Measurements from ENCODE around the gene ADCY4. TPM values are rescaled to one million over a fixed set of nuclear protein-coding genes. Genes with fewer than 3 reads are reported as not detected.
A peak's percentile ranks its signal among the peaks of the same experiment; 100 is the strongest.

Gene ADCY4
- polyA plus RNA-seq, 5 donors: 26.9 to 37.3 (median 33.8) TPM

GRCh38 chr14:24299255-24300191, 35.3 kb downstream of the ADCY4 start, which contains the start of the genes DHRS1 and NOP9:
DHRS1 (minus strand) TSS chr14:24299780; CDS start chr14:24299106, 674 bp downstream.
NOP9 (plus strand) TSS chr14:24299850; CDS start chr14:24299955, 105 bp downstream.
- peak; percentile 89 for DNase-seq

GRCh38 chr14:24298892-24299254, 36.0 kb downstream of the ADCY4 start:
- DNase-seq: no peak

GRCh38 chr14:24297190-24297964, 37.5 kb downstream of the ADCY4 start:
- no peak for DNase-seq

GRCh38 chr14:24296341-24297157, 38.3 kb downstream of the ADCY4 start:
- peak in 1 of 2 donors; percentile 61 for DNase-seq

GRCh38 chr14:24293525-24293924, 41.3 kb downstream of the ADCY4 start:
- DNase-seq: no peak

- no peak for DNase-seq
Observed at GRCh38 chr14:24292118-24292807, 42.6 kb downstream of the ADCY4 start.

GRCh38 chr14:24291446-24292117, 43.3 kb downstream of the ADCY4 start:
- DNase-seq: no peak

- no peak for DNase-seq
Observed at GRCh38 chr14:24290746-24291145, 44.1 kb downstream of the ADCY4 start.

GRCh38 chr14:24289649-24290280, 45.1 kb downstream of the ADCY4 start:
- DNase-seq: no peak

- no peak for DNase-seq
Observed at GRCh38 chr14:24286996-24287395, 47.9 kb downstream of the ADCY4 start.

GRCh38 chr14:24285351-24285750, 49.5 kb downstream of the ADCY4 start:
- DNase-seq: no peak

GRCh38 chr14:24284501-24285035, 50.3 kb downstream of the ADCY4 start:
- DNase-seq: no peak

GRCh38 chr14:24283796-24284460, 50.9 kb downstream of the ADCY4 start:
- no peak for DNase-seq

- no peak for DNase-seq
Observed at GRCh38 chr14:24282736-24283135, 52.1 kb downstream of the ADCY4 start.

GRCh38 chr14:24281636-24282035, 53.2 kb downstream of the ADCY4 start:
- DNase-seq: no peak

- DNase-seq: no peak
Observed at GRCh38 chr14:24280797-24281460, 53.9 kb downstream of the ADCY4 start.

GRCh38 chr14:24279301-24280186, 55.3 kb downstream of the ADCY4 start:
- no peak for DNase-seq
